ENCODE measurements around the gene PIP4K2A.

PIP4K2A gene

GRCh38 chr10:22556774-22557173 is 157.6 kb downstream of the PIP4K2A start:
- no peak overlapping the region for H3K4me3 ChIP-seq (ENCODE audit: low read length in 2 of 2)
- no peaks in the 10 kb centered on the region for H3K9me3 ChIP-seq (ENCODE audit: control insufficient read depth in 2 of 2, low read length in 2 of 2)
- H3K4me1 ChIP-seq (ENCODE audit: control insufficient read depth in 2 of 2, insufficient read depth in 2 of 2, low read length in 2 of 2) = no peaks in the 10 kb centered on the region
- H3K36me3 ChIP-seq (ENCODE audit: control insufficient read depth in 2 of 2, insufficient read depth in 2 of 2, low read length in 2 of 2) = no peaks in the 10 kb centered on the region
- H3K9ac ChIP-seq (ENCODE audit: low read depth in 1 of 2, low read length in 2 of 2) = no peak overlapping the region
- no peak overlapping the region for H3K27ac ChIP-seq (ENCODE audit: low read depth in 2 of 2, low read length in 2 of 2)
- H3K27me3 ChIP-seq (ENCODE audit: control insufficient read depth in 2 of 2, insufficient read depth in 2 of 2, low read length in 2 of 2) = no peaks in the 10 kb centered on the region

- H3K4me3 ChIP-seq (ENCODE audit: low read length in 2 of 2) = peak overlapping the region in 1 of 2 donors; percentile 10
- no peak overlapping the region for H3K9ac ChIP-seq (ENCODE audit: low read depth in 1 of 2, low read length in 2 of 2)
- H3K36me3 ChIP-seq (ENCODE audit: control insufficient read depth in 2 of 2, insufficient read depth in 2 of 2, low read length in 2 of 2) = no peaks in the 10 kb centered on the region
- peak overlapping the region in 1 of 2 donors; percentile 1 for H3K27ac ChIP-seq (ENCODE audit: low read depth in 2 of 2, low read length in 2 of 2)
- H3K9me3 ChIP-seq (ENCODE audit: control insufficient read depth in 2 of 2, low read length in 2 of 2) = no peaks in the 10 kb centered on the region
- H3K27me3 ChIP-seq (ENCODE audit: control insufficient read depth in 2 of 2, insufficient read depth in 2 of 2, low read length in 2 of 2) = no peaks in the 10 kb centered on the region
- no peaks in the 10 kb centered on the region for H3K4me1 ChIP-seq (ENCODE audit: control insufficient read depth in 2 of 2, insufficient read depth in 2 of 2, low read length in 2 of 2)
These were observed 159.8 kb downstream of the PIP4K2A start for GRCh38 chr10:22554461-22555182.

GRCh38 chr10:22553452-22553995 is 160.9 kb downstream of the PIP4K2A start:
- H3K27ac ChIP-seq (ENCODE audit: low read depth in 2 of 2, low read length in 2 of 2) = no peak overlapping the region
- H3K4me1 ChIP-seq (ENCODE audit: control insufficient read depth in 2 of 2, insufficient read depth in 2 of 2, low read length in 2 of 2) = no peaks in the 10 kb centered on the region

GRCh38 chr10:22552888-22553378 is 161.4 kb downstream of the PIP4K2A start:
- H3K36me3 ChIP-seq (ENCODE audit: control insufficient read depth in 2 of 2, insufficient read depth in 2 of 2, low read length in 2 of 2) = no peaks in the 10 kb centered on the region
- H3K27me3 ChIP-seq (ENCODE audit: control insufficient read depth in 2 of 2, insufficient read depth in 2 of 2, low read length in 2 of 2) = no peaks in the 10 kb centered on the region
- no peaks in the 10 kb centered on the region for H3K4me1 ChIP-seq (ENCODE audit: control insufficient read depth in 2 of 2, insufficient read depth in 2 of 2, low read length in 2 of 2)
- no peaks in the 10 kb centered on the region for H3K9me3 ChIP-seq (ENCODE audit: control insufficient read depth in 2 of 2, low read length in 2 of 2)
- H3K27ac ChIP-seq (ENCODE audit: low read depth in 2 of 2, low read length in 2 of 2) = no peak overlapping the region
- H3K4me3 ChIP-seq (ENCODE audit: low read length in 2 of 2) = no peak overlapping the region
- H3K9ac ChIP-seq (ENCODE audit: low read depth in 1 of 2, low read length in 2 of 2) = no peak overlapping the region

More at GRCh38 chr10:22553452-22553995, 160.9 kb downstream of the PIP4K2A start:
- Histone ChIP-seq H3K4me3 (ENCODE audit: low read length in 2 of 2) (no peak overlapping the region), H3K27me3 (ENCODE audit: control insufficient read depth in 2 of 2, insufficient read depth in 2 of 2, low read length in 2 of 2) (no peaks in the 10 kb centered on the region), H3K9ac (ENCODE audit: low read depth in 1 of 2, low read length in 2 of 2) (no peak overlapping the region), H3K36me3 (ENCODE audit: control insufficient read depth in 2 of 2, insufficient read depth in 2 of 2, low read length in 2 of 2) (no peaks in the 10 kb centered on the region), H3K9me3 (ENCODE audit: control insufficient read depth in 2 of 2, low read length in 2 of 2) (no peaks in the 10 kb centered on the region)

- no peaks in the 10 kb centered on the region for H3K4me1 ChIP-seq (ENCODE audit: control insufficient read depth in 2 of 2, insufficient read depth in 2 of 2, low read length in 2 of 2)
- no peaks in the 10 kb centered on the region for H3K9me3 ChIP-seq (ENCODE audit: control insufficient read depth in 2 of 2, low read length in 2 of 2)
- peaks cover 0 to 3% of the 10 kb centered on the region in 2 donors for H3K36me3 ChIP-seq (ENCODE audit: control insufficient read depth in 2 of 2, insufficient read depth in 2 of 2, low read length in 2 of 2)
- H3K27me3 ChIP-seq (ENCODE audit: control insufficient read depth in 2 of 2, insufficient read depth in 2 of 2, low read length in 2 of 2) = no peaks in the 10 kb centered on the region
- H3K4me3 ChIP-seq (ENCODE audit: low read length in 2 of 2) = no peak overlapping the region
- H3K27ac ChIP-seq (ENCODE audit: low read depth in 2 of 2, low read length in 2 of 2) = no peak overlapping the region
- no peak overlapping the region for H3K9ac ChIP-seq (ENCODE audit: low read depth in 1 of 2, low read length in 2 of 2)
These were observed 162.6 kb downstream of the PIP4K2A start for GRCh38 chr10:22551681-22552365.

- Histone ChIP-seq H3K4me3 (ENCODE audit: low read length in 2 of 2) (no peak overlapping the region), H3K9me3 (ENCODE audit: control insufficient read depth in 2 of 2, low read length in 2 of 2) (no peaks in the 10 kb centered on the region), H3K27me3 (ENCODE audit: control insufficient read depth in 2 of 2, insufficient read depth in 2 of 2, low read length in 2 of 2) (no peaks in the 10 kb centered on the region), H3K4me1 (ENCODE audit: control insufficient read depth in 2 of 2, insufficient read depth in 2 of 2, low read length in 2 of 2) (no peaks in the 10 kb centered on the region), H3K36me3 (ENCODE audit: control insufficient read depth in 2 of 2, insufficient read depth in 2 of 2, low read length in 2 of 2) (peaks cover 0 to 3% of the 10 kb centered on the region in 2 donors), H3K27ac (ENCODE audit: low read depth in 2 of 2, low read length in 2 of 2) (no peak overlapping the region), H3K9ac (ENCODE audit: low read depth in 1 of 2, low read length in 2 of 2) (no peak overlapping the region)
These were observed 163.6 kb downstream of the PIP4K2A start for GRCh38 chr10:22550732-22551131.

GRCh38 chr10:22548344-22548743 is 166.0 kb downstream of the PIP4K2A start:
- Histone ChIP-seq H3K4me3 (ENCODE audit: low read length in 2 of 2) (no peak overlapping the region), H3K27ac (ENCODE audit: low read depth in 2 of 2, low read length in 2 of 2) (no peak overlapping the region), H3K36me3 (ENCODE audit: control insufficient read depth in 2 of 2, insufficient read depth in 2 of 2, low read length in 2 of 2) (peaks cover 0 to 6% of the 10 kb centered on the region in 2 donors), H3K9ac (ENCODE audit: low read depth in 1 of 2, low read length in 2 of 2) (no peak overlapping the region), H3K9me3 (ENCODE audit: control insufficient read depth in 2 of 2, low read length in 2 of 2) (no peaks in the 10 kb centered on the region), H3K27me3 (ENCODE audit: control insufficient read depth in 2 of 2, insufficient read depth in 2 of 2, low read length in 2 of 2) (no peaks in the 10 kb centered on the region), H3K4me1 (ENCODE audit: control insufficient read depth in 2 of 2, insufficient read depth in 2 of 2, low read length in 2 of 2) (no peaks in the 10 kb centered on the region)

GRCh38 chr10:22545643-22546042 is 168.7 kb downstream of the PIP4K2A start:
- Histone ChIP-seq H3K27ac (ENCODE audit: low read depth in 2 of 2, low read length in 2 of 2) (no peak overlapping the region), H3K9ac (ENCODE audit: low read depth in 1 of 2, low read length in 2 of 2) (no peak overlapping the region), H3K4me3 (ENCODE audit: low read length in 2 of 2) (no peak overlapping the region), H3K27me3 (ENCODE audit: control insufficient read depth in 2 of 2, insufficient read depth in 2 of 2, low read length in 2 of 2) (no peaks in the 10 kb centered on the region), H3K9me3 (ENCODE audit: control insufficient read depth in 2 of 2, low read length in 2 of 2) (no peaks in the 10 kb centered on the region), H3K36me3 (ENCODE audit: control insufficient read depth in 2 of 2, insufficient read depth in 2 of 2, low read length in 2 of 2) (peaks cover 0 to 20% of the 10 kb centered on the region in 2 donors), H3K4me1 (ENCODE audit: control insufficient read depth in 2 of 2, insufficient read depth in 2 of 2, low read length in 2 of 2) (no peaks in the 10 kb centered on the region)

- Histone ChIP-seq H3K4me3 (ENCODE audit: low read length in 2 of 2) (no peak overlapping the region), H3K27ac (ENCODE audit: low read depth in 2 of 2, low read length in 2 of 2) (no peak overlapping the region), H3K9ac (ENCODE audit: low read depth in 1 of 2, low read length in 2 of 2) (no peak overlapping the region), H3K4me1 (ENCODE audit: control insufficient read depth in 2 of 2, insufficient read depth in 2 of 2, low read length in 2 of 2) (no peaks in the 10 kb centered on the region), H3K36me3 (ENCODE audit: control insufficient read depth in 2 of 2, insufficient read depth in 2 of 2, low read length in 2 of 2) (peaks cover 6 to 24% of the 10 kb centered on the region in 2 donors), H3K27me3 (ENCODE audit: control insufficient read depth in 2 of 2, insufficient read depth in 2 of 2, low read length in 2 of 2) (no peaks in the 10 kb centered on the region), H3K9me3 (ENCODE audit: control insufficient read depth in 2 of 2, low read length in 2 of 2) (no peaks in the 10 kb centered on the region)
These were observed 169.9 kb downstream of the PIP4K2A start for GRCh38 chr10:22544325-22545068.

Measured in mucosa of rectum (tissue), 2 donors.